K562 treated with DMSO at 1 percent for 4 hours (cell line): Measurements from ENCODE around the gene RALGDS. TPM values are rescaled to one million over a fixed set of nuclear protein-coding genes. Genes with fewer than 3 reads are reported as not detected.

ENCODE experiments used
- total RNA-seq: library from RNA; unstranded; fragments of 300-600 nt; gene quantifications from 2 replicates; pipeline ENCODE4 v1.2.3, GENCODE V29; 2022; ENCODE audit not compliant: insufficient read depth

Gene RALGDS
- 23.3 and 30.9 TPM in 2 replicates for total RNA-seq

DNA sequence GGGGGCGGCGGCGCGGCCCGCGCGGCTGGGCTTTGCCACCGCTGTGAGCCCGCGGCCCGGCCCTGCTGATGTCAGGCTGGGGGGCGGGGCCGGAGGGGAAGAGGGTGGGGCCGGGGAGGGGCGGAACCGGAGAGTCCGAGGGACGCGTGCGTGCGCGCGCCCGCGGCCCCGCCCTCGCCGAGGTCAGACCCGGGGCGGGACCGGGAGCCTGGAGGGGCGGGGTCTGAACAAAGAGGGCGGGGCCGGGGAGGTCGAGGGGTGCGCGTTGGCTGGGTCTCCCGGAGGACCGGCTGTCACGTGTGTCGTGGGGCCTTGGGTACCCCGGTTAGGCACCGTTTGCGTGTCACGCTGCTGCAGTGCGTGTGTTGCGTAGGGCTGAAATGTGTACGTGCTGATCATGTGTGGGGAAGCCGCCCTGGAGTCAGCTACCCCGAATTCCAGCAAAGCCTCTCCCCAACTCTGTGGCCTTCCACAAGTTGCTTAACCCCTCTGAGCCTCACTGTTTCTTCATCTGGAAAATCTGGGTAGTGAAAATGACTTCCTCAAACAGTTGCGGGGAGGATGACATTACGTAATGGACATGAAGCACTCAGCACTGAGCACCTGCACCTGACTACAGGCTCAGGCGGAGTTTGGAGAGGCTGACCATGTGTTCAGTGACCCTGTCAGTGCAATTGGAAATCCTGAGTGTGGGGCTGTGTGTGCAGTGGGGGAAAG, at the start of gene RALGDS:
TSS of gene RALGDS (minus strand) at position 43 of the 717 bp plus-strand sequence. CDS start 86 bp downstream, outside the sequence.

DNA sequence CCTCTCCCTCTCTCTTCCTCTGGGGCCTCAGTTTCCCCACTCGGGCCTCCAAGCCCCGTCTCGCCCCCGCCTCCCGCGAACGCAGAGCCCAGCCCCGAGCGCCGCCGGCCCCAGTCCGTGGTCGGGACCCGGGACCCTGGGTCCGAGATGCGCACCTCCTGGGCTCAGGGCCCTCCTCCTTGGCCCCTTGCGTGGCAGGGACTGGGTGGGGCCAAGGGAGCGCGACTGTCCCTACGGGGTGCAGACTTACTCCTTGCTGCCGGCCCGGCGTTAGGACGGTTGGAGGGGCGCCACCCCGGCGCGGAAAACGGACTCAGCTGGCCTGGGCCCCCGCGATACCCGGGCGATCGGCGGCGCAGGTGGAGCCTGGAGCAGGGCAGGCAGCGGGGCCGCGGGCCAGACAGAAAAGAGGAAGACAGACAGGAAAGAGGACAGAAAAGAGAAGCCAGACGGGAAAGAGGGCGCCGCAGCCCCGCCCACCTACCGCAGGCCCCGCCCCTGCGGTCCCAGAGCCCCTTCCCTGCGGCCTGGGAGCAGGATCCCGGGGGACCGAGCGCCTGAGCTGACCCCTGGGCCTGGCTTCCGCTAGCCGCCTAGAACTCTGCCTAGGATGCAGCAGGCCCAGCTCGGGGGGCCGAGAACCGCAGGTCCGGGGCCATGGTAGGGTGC, 42.6 kb upstream of the RALGDS start, which contains the start of gene GBGT1:
TSS of gene GBGT1 (minus strand) at position 411 of the 669 bp plus-strand sequence. CDS start 1,502 bp downstream, outside the sequence.

DNA sequence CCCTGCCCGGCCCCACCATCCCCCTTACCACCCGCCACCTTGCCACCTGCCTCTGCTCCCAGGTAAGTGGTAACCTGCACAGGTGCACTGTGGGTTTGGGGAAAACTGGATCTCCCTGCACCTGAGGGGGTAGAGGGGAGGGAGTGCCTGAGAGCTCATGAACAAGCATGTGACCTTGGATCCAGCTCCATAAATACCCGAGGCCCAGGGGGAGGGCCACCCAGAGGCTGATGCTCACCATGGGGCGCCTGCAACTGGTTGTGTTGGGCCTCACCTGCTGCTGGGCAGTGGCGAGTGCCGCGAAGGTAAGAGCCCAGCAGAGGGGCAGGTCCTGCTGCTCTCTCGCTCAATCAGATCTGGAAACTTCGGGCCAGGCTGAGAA, 59.3 kb downstream of the RALGDS start, which contains the start of gene CEL:
TSS of gene CEL (plus strand) at position 218 of the 382 bp plus-strand sequence. CDS start at position 240, 22 bp downstream.

Other genes with a start within 250 kb of the RALGDS start
- not detected in 2 replicates for gene AK8, start 243.0 kb downstream of the RALGDS start, total RNA-seq
- gene SPACA9, start 242.3 kb downstream of the RALGDS start, total RNA-seq, result 0.63 and 1.5 TPM in 2 replicates
- 15.6 and 16.5 TPM in 2 replicates for gene TSC1, start 176.6 kb downstream of the RALGDS start, total RNA-seq
- gene GFI1B, start 142.5 kb downstream of the RALGDS start, total RNA-seq, result 30.2 and 48.2 TPM in 2 replicates
- 77.0 and 86.9 TPM in 2 replicates for gene GTF3C5, start 90.2 kb downstream of the RALGDS start, total RNA-seq
- gene CEL, start 59.3 kb downstream of the RALGDS start, total RNA-seq, result 2.3 and 2.7 TPM in 2 replicates
- 20.5 and 26.7 TPM in 2 replicates for gene GBGT1, start 42.7 kb upstream of the RALGDS start, total RNA-seq
- not detected in 2 replicates for gene OBP2B, start 88.0 kb upstream of the RALGDS start, total RNA-seq
- gene ABO, start 154.0 kb upstream of the RALGDS start, total RNA-seq, result 7.3 and 10.5 TPM in 2 replicates
- 14.3 and 14.4 TPM in 2 replicates for gene SURF6, start 214.9 kb upstream of the RALGDS start, total RNA-seq
- gene MED22, start 226.9 kb upstream of the RALGDS start, total RNA-seq, result 13.5 and 17.6 TPM in 2 replicates
- 6,168 and 6,240 TPM in 2 replicates for gene RPL7A, start 227.0 kb upstream of the RALGDS start, total RNA-seq
- 33.0 and 52.8 TPM in 2 replicates for gene SURF1, start 235.2 kb upstream of the RALGDS start, total RNA-seq
- gene SURF2, start 235.3 kb upstream of the RALGDS start, total RNA-seq, result 45.7 and 49.1 TPM in 2 replicates